H9 (cell line): ENCODE measurements around the gene USP36. TPM values are rescaled to one million over a fixed set of nuclear protein-coding genes. Genes with fewer than 3 reads are reported as not detected.

Experiments used
- DNase-seq: peaks from one replicate; pipeline ENCODE4 v3.0.0-alpha.2; 2017
- H2AFZ ChIP-seq: one replicate; pipeline ENCODE4 v1.6.1; 2013; ENCODE audit warnings: mild to moderate bottlenecking, low read length, control low read depth, moderate library complexity
- H2AK5ac ChIP-seq: 2 replicates; pipeline ENCODE4 v1.6.1; 2013; ENCODE audit warnings: low read length, control low read depth, mixed read lengths; ENCODE audit not compliant: insufficient read length
- H2BK120ac ChIP-seq: one replicate; pipeline ENCODE4 v1.6.1; 2013; ENCODE audit warnings: low read depth, mild to moderate bottlenecking, low read length, control low read depth, inconsistent platforms; ENCODE audit not compliant: poor library complexity, severe bottlenecking
- H2BK12ac ChIP-seq: 2 replicates; pipeline ENCODE4 v1.6.1; 2013; ENCODE audit warnings: low read length, control low read depth, mixed read lengths, low read depth; ENCODE audit not compliant: insufficient read length
- H2BK15ac ChIP-seq: 2 replicates; pipeline ENCODE4 v1.6.1; 2013; ENCODE audit warnings: low read depth, low read length, control low read depth
- H2BK20ac ChIP-seq: one replicate; pipeline ENCODE4 v1.6.1; 2013; ENCODE audit warnings: low read depth, mild to moderate bottlenecking, low read length, control low read depth, inconsistent platforms; ENCODE audit not compliant: poor library complexity, severe bottlenecking
- H2BK5ac ChIP-seq: 2 replicates; pipeline ENCODE4 v1.6.1; 2013; ENCODE audit warnings: low read length, control low read depth, mixed read lengths; ENCODE audit not compliant: insufficient read length
- H3K14ac ChIP-seq: 2 replicates; pipeline ENCODE4 v1.6.1; 2013; ENCODE audit warnings: low read length, control low read depth; ENCODE audit not compliant: insufficient read depth
- H3K18ac ChIP-seq: 2 replicates; pipeline ENCODE4 v1.6.1; 2013; ENCODE audit warnings: low read depth, mild to moderate bottlenecking, mixed read lengths, low read length, control low read depth; ENCODE audit not compliant: insufficient read length
- H3K23ac ChIP-seq: 2 replicates; pipeline ENCODE4 v1.6.1; 2013; ENCODE audit warnings: low read length, control low read depth, mixed read lengths, low read depth; ENCODE audit not compliant: insufficient read length
- H3K23me2 ChIP-seq: 2 replicates; pipeline ENCODE4 v1.6.1; 2013; ENCODE audit warnings: low read depth, mild to moderate bottlenecking, mixed read lengths, low read length, control low read depth; ENCODE audit not compliant: insufficient read length, poor library complexity, severe bottlenecking
- H3K27ac ChIP-seq: 2 replicates; pipeline ENCODE4 v1.5.1; 2013; ENCODE audit warnings: low read length, control low read depth, mixed read lengths, low read depth; ENCODE audit not compliant: insufficient read length
- H3K27me3 ChIP-seq: 2 replicates; pipeline ENCODE4 v1.6.1; 2013; ENCODE audit warnings: low read length, control low read depth, inconsistent platforms; ENCODE audit not compliant: insufficient read depth
- H3K4ac ChIP-seq: 2 replicates; pipeline ENCODE4 v1.6.1; 2013; ENCODE audit warnings: low read depth, mild to moderate bottlenecking, control low read depth, inconsistent platforms, low read length, moderate library complexity
- H3K4me1 ChIP-seq: 2 replicates; pipeline ENCODE4 v1.6.1; 2013; ENCODE audit warnings: low read length, control low read depth, inconsistent platforms; ENCODE audit not compliant: insufficient read depth
- H3K4me2 ChIP-seq: 2 replicates; pipeline ENCODE4 v1.6.1; 2013; ENCODE audit warnings: low read length, control low read depth, mixed read lengths; ENCODE audit not compliant: insufficient read length, insufficient read depth
- H3K56ac ChIP-seq: 2 replicates; pipeline ENCODE4 v1.6.1; 2013; ENCODE audit warnings: low read depth, mild to moderate bottlenecking, mixed read lengths, low read length, control low read depth; ENCODE audit not compliant: insufficient read length
- H3K79me1 ChIP-seq: 2 replicates; pipeline ENCODE4 v1.6.1; 2013; ENCODE audit warnings: low read depth, mild to moderate bottlenecking, moderate library complexity, low read length, control low read depth, inconsistent platforms; ENCODE audit not compliant: insufficient read depth, poor library complexity, severe bottlenecking
- H3K79me2 ChIP-seq: 2 replicates; pipeline ENCODE4 v1.6.1; 2013; ENCODE audit warnings: low read length, control low read depth, inconsistent platforms; ENCODE audit not compliant: insufficient read depth
- H3K9ac ChIP-seq: 2 replicates; pipeline ENCODE4 v1.6.1; 2013; ENCODE audit warnings: low read length, control low read depth, mixed read lengths; ENCODE audit not compliant: insufficient read length; ENCODE audit errors: extremely low read depth
- H3K9me3 ChIP-seq: one replicate; pipeline ENCODE4 v1.6.1; 2013; ENCODE audit warnings: low read depth, low read length, inconsistent platforms; ENCODE audit not compliant: control insufficient read depth
- H3T11ph ChIP-seq: one replicate; pipeline ENCODE4 v1.6.1; 2013; ENCODE audit warnings: mild to moderate bottlenecking, low read length, control low read depth, inconsistent platforms
- H4K20me1 ChIP-seq: one replicate; pipeline ENCODE4 v1.6.1; 2013; ENCODE audit not compliant: control insufficient read depth, insufficient read length, insufficient read depth
- H4K5ac ChIP-seq: 2 replicates; pipeline ENCODE4 v1.6.1; 2013; ENCODE audit warnings: low read depth, mild to moderate bottlenecking, mixed read lengths, low read length, control low read depth; ENCODE audit not compliant: insufficient read length
- H4K8ac ChIP-seq: replicated peaks from 2 replicates; pipeline ENCODE4 v1.6.1; 2013; ENCODE audit warnings: low read length, control low read depth, mixed read lengths, low read depth; ENCODE audit not compliant: insufficient read length
- H4K91ac ChIP-seq: 2 replicates; pipeline ENCODE4 v1.6.1; 2013; ENCODE audit warnings: low read depth, mild to moderate bottlenecking, moderate library complexity, mixed read lengths, low read length, control low read depth; ENCODE audit not compliant: insufficient read length
- H3K27ac Mint-ChIP-seq, 3 experiments: 2 replicates in 2 of 3; 3 replicates in 1 of 3; pipeline ENCODE4 v1.8.0; 2020 to 2021; ENCODE audit warnings: mixed read lengths in 3 of 3, mild to moderate bottlenecking in 1 of 3, moderate library complexity in 1 of 3
- H3K27me3 Mint-ChIP-seq: 2 replicates; pipeline ENCODE4 v1.8.0; 2021; ENCODE audit warnings: low read depth, mild to moderate bottlenecking, moderate library complexity, mixed read lengths
- H3K36me3 Mint-ChIP-seq, 3 experiments: 2 replicates in 2 of 3; 3 replicates in 1 of 3; pipeline ENCODE4 v1.8.0; 2020 to 2021; ENCODE audit warnings: low read depth in 3 of 3, mixed read lengths in 3 of 3; ENCODE audit not compliant: insufficient read depth in 1 of 3
- H3K4me1 Mint-ChIP-seq, 2 experiments: 2 replicates each; pipeline ENCODE4 v1.8.0; 2020; ENCODE audit warnings: mixed read lengths in 2 of 2
- H3K4me3 Mint-ChIP-seq, 2 experiments: 2 replicates in 1 of 2; 3 replicates in 1 of 2; pipeline ENCODE4 v1.8.0; 2020 to 2021; ENCODE audit warnings: mild to moderate bottlenecking in 2 of 2, mixed read lengths in 2 of 2, moderate library complexity in 1 of 2
- H3K9me3 Mint-ChIP-seq, 2 experiments: 2 replicates in 1 of 2; 3 replicates in 1 of 2; pipeline ENCODE4 v1.8.0; 2020; ENCODE audit warnings: mild to moderate bottlenecking in 2 of 2, mixed read lengths in 2 of 2, moderate library complexity in 1 of 2
- CTCF ChIP-seq: fragments of 200-600 bp; sonication (generic); conservative IDR thresholded peaks from 3 replicates; pipeline ENCODE4 v1.8.0; 2021; ENCODE audit warnings: antibody characterized with exemption, mild to moderate bottlenecking
- WGBS: extraction: QIAGEN DNeasy Blood & Tissue Kit; methylation state at CpG from one replicate; pipeline ENCODE4 v1.1.7; 2013; ENCODE audit warnings: missing lambda C conversion rate, low lambda C conversion rate, mixed read lengths; ENCODE audit not compliant: insufficient read length; ENCODE audit errors: extremely low coverage; 5-methylcytosine and 5-hydroxymethylcytosine counted together
- total RNA-seq: library from RNA; stranded (reverse); gene quantifications from 2 replicates; pipeline ENCODE4 v1.2.1, GENCODE V29; 2021

Gene USP36
- total RNA-seq, 1 experiment from 2014 or later = 106 TPM

GRCh38 chr17:78784352-78784751 lies 56.3 kb downstream of the USP36 start:
- no peak overlapping the region for H2AFZ ChIP-seq
- no peaks in the 10 kb centered on the region for H3K9me3 ChIP-seq
- H3T11ph ChIP-seq = no peak overlapping the region
- peaks cover 28 to 35% of the 10 kb centered on the region in 2 experiments for H3K4me1 Mint-ChIP-seq
- no peak overlapping the region for H2BK20ac ChIP-seq
- H3K9me3 Mint-ChIP-seq = no peaks in the 10 kb centered on the region
- no peak overlapping the region for H2BK12ac ChIP-seq
- H3K23ac ChIP-seq = no peak overlapping the region
- H2AK5ac ChIP-seq = no peak overlapping the region
- no peak overlapping the region for H2BK15ac ChIP-seq
- no peak for TF ChIP-seq CTCF
- H3K27me3 Mint-ChIP-seq = no peaks in the 10 kb centered on the region; the same call in 1 of the 2 replicates
- H3K36me3 Mint-ChIP-seq = peaks cover 0 to 12% (median 8%) of the 10 kb centered on the region in 3 experiments; a peak in 5 of 7 replicates
- H3K56ac ChIP-seq = no peak overlapping the region
- H4K20me1 ChIP-seq = no peaks in the 10 kb centered on the region
- no peaks in the 10 kb centered on the region for H3K23me2 ChIP-seq
- no peak overlapping the region for H3K14ac ChIP-seq
- H3K9ac ChIP-seq = no peak overlapping the region
- H3K4me1 ChIP-seq = no peaks in the 10 kb centered on the region; the same call in 1 of the 2 replicates
- H2BK5ac ChIP-seq = no peak overlapping the region
- no peak for DNase-seq
- no peak overlapping the region for H4K8ac ChIP-seq
- H3K4me3 Mint-ChIP-seq = no peak overlapping the region; a peak in 1 of 5 replicates
- no peak overlapping the region for H3K4ac ChIP-seq
- H4K5ac ChIP-seq = no peak overlapping the region
- H3K27ac ChIP-seq = no peak overlapping the region
- H3K27me3 ChIP-seq = no peaks in the 10 kb centered on the region
- no peak overlapping the region for H3K4me2 ChIP-seq
- no peaks in the 10 kb centered on the region for H3K79me2 ChIP-seq
- H2BK120ac ChIP-seq = no peak overlapping the region
- no peak overlapping the region for H3K18ac ChIP-seq
- H3K79me1 ChIP-seq = peaks cover 3% of the 10 kb centered on the region
- no peak overlapping the region; a peak in 1 of 7 replicates for H3K27ac Mint-ChIP-seq
- H4K91ac ChIP-seq = no peak overlapping the region
- whole genome bisulfite sequencing = no CpG with 5 or more reads among the region's 6 CpGs
